H1 (cell line): ENCODE results near the gene LAIR2. TPM values are rescaled to one million over a fixed set of nuclear protein-coding genes. Genes with fewer than 3 reads are reported as not detected.

ENCODE experiments used
- BRCA1 ChIP-seq: IDR thresholded peaks from 2 replicates; pipeline ENCODE4 v1.6.1; 2012; ENCODE audit warnings: low read depth, low read length, improper control_type of control experiment
- KDM4A ChIP-seq: IDR thresholded peaks from one replicate; pipeline ENCODE4 v1.7.1; 2012; ENCODE audit warnings: low read depth, mild to moderate bottlenecking, moderate library complexity, low read length, inconsistent platforms; ENCODE audit not compliant: severe bottlenecking
- RNF2 ChIP-seq: fragments of 200-900, 300-1000 bp; sonication (generic); IDR thresholded peaks from 2 replicates; pipeline ENCODE4 v1.7.1; 2016; ENCODE audit warnings: borderline replicate concordance, low read depth, mild to moderate bottlenecking, antibody characterized with exemption, low read length; ENCODE audit not compliant: poor library complexity, severe bottlenecking; ENCODE audit errors: missing control alignments
- SRF ChIP-seq: IDR thresholded peaks from 2 replicates; pipeline ENCODE4 v1.6.1; 2011; ENCODE audit warnings: mild to moderate bottlenecking, low read depth, low read length, moderate library complexity
- polyA plus RNA-seq, 7 experiments: library from polyadenylated mRNA; depleted of rRNA in 3 of 7; stranded (reverse) in 5 of 7; unstranded in 2 of 7; fragments of >200 nt in 5 of 7; fragments of 200-250 nt in 2 of 7; gene quantifications; 1 replicate in 5 of 7; 2 replicates in 1 of 7; 4 replicates in 1 of 7; pipeline versions ENCODE4 v1.2.1 to v1.2.3, GENCODE V29; 2011 to 2013; ENCODE audit warnings: missing spikeins in 2 of 7, mixed read lengths in 2 of 7
- total RNA-seq: library from RNA; stranded (reverse); fragmentation: NEBNext Ultra II Directional; extraction: Animal tissue kit (Norgen Biotek cat#: 25700); gene quantifications from 2 replicates; pipeline ENCODE4 v1.2.1, GENCODE V29; 2021

Gene LAIR2
- total and polyA plus RNA-seq, 2 of the 8 experiments (the other 6 are each of a cell fraction or from before 2014, with no cell fraction given) = not detected

DNA sequence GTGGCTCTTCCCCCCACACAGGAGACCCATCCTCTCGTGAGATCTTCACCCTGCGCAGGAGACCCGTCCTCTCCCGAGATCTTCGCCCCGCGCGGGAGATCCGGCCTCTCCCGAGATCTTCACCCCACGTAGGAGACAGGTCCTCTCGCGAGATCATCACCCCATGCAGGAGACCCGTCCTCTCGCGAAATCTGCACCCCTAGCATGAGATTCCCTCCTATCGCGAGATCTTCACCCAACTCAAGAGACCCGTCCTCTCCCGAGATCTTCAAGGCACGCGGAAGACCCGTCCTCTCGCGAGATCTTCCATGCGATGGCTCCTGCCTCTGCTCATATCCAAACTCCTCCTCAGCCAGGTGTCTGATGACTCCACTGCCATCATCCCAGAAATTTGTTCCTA lies 24.3 kb downstream of the LAIR2 start (continued):
- TF ChIP-seq SRF = no peak
- no peak for TF ChIP-seq KDM4A
- TF ChIP-seq BRCA1 = no peak
- no peak for TF ChIP-seq RNF2
